ENCODE measurements around the gene SPR. TPM values are rescaled to one million over a fixed set of nuclear protein-coding genes. Genes with fewer than 3 reads are reported as not detected.
"Not testable (repeated sequence)": the region's sequence is repeated elsewhere in the genome, so short reads cannot be mapped to it uniquely, and the experiment has no call there.

The SPR gene
- total RNA-seq, 3 donors from 2014 or later (not counting 1 experiment from before 2014, with no cell fraction given): 0.16 to 1.7 (median 0.34) TPM

- Histone ChIP-seq H3K27me3 (ENCODE audit: control insufficient read depth, insufficient read depth, low read length) (peaks cover 2% of the 10 kb centered on the region), H3K4me1 (ENCODE audit: control insufficient read depth, insufficient read depth, low read length) (no peaks in the 10 kb centered on the region), H3K36me3 (ENCODE audit: control insufficient read depth, insufficient read depth, low read length) (no peaks in the 10 kb centered on the region), H3K9me3 (ENCODE audit: control insufficient read depth, insufficient read depth, low read length) (no peaks in the 10 kb centered on the region), H3K27ac (ENCODE audit: low read length) (no peak overlapping the region), H3K4me3 (ENCODE audit: low read length) (no peak overlapping the region)
- Mint-ChIP-seq H3K27me3 (ENCODE audit: low read depth in 2 of 2) (peaks cover 49 to 57% of the 10 kb centered on the region in 2 donors), H3K9me3 (no peaks in the 10 kb centered on the region), H3K4me1 (peaks cover 0 to 5% of the 10 kb centered on the region in 2 donors), H3K27ac (no peak overlapping the region), H3K36me3 (no peaks in the 10 kb centered on the region), H3K4me3 (no peak overlapping the region)
- ATAC-seq (no peak), DNase-seq (no peak)
- TF ChIP-seq, protein P1, sequence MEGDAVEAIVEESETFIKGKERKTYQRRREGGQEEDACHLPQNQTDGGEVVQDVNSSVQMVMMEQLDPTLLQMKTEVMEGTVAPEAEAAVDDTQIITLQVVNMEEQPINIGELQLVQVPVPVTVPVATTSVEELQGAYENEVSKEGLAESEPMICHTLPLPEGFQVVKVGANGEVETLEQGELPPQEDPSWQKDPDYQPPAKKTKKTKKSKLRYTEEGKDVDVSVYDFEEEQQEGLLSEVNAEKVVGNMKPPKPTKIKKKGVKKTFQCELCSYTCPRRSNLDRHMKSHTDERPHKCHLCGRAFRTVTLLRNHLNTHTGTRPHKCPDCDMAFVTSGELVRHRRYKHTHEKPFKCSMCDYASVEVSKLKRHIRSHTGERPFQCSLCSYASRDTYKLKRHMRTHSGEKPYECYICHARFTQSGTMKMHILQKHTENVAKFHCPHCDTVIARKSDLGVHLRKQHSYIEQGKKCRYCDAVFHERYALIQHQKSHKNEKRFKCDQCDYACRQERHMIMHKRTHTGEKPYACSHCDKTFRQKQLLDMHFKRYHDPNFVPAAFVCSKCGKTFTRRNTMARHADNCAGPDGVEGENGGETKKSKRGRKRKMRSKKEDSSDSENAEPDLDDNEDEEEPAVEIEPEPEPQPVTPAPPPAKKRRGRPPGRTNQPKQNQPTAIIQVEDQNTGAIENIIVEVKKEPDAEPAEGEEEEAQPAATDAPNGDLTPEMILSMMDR (IDR thresholded peaks at IDR 0.05): no peak
- 56% methylated on average over 1 of the region's 2 CpGs for WGBS (ENCODE audit: insufficient coverage)
- intact Hi-C loops (cut with micrococcal nuclease): no loop called here
Observed at GRCh38 chr2:72898585-72898906, 11.3 kb downstream of the SPR start.

DNA sequence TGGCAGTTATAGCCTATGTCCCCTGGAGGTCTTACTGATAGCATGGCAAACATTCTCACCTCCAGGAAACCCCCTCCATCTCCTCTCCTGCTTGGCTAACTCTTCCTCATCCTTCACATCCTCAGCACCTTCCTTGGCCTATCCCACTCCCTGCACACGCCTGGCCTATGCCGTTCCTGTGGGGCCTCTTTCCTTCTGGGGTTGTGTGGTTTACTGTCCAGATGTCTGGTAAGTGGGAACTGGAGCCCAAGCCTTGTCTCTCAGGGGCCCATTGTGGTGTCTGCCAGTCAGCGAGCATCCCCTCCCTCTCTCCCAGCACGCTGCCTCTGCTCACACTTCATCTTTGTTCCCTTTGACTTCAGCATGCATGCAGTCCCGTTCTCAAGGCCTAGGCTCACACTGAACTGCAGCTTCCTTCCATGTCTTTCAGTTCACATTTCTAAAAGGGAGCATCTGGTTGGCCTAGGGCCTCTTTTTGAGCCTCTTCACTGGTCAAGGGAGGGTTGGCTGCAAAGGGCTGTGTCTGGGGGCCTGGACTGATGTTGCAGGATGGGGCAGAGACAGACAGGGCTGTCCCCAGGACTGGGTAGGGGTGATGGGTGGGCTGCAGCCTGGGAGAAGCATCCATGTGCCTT is 13.1 kb downstream of the SPR start:
- TF ChIP-seq, protein P1 (IDR thresholded peaks at IDR 0.05): no peak
- Mint-ChIP-seq H3K4me1 (peaks cover 0 to 3% of the 10 kb centered on the region in 2 donors), H3K36me3 (no peaks in the 10 kb centered on the region), H3K4me3 (no peak overlapping the region), H3K27me3 (ENCODE audit: low read depth in 2 of 2) (peaks cover 43 to 63% of the 10 kb centered on the region in 2 donors), H3K27ac (no peak overlapping the region), H3K9me3 (no peaks in the 10 kb centered on the region)
- H3K36me3 ChIP-seq (ENCODE audit: control insufficient read depth, insufficient read depth, low read length): no peaks in the 10 kb centered on the region
- H3K4me3 ChIP-seq (ENCODE audit: low read length): no peak overlapping the region
- DNase-seq: no peak
- H3K27me3 ChIP-seq (ENCODE audit: control insufficient read depth, insufficient read depth, low read length): peaks cover 2% of the 10 kb centered on the region
- intact Hi-C loops (cut with micrococcal nuclease): no loop called here
- H3K9me3 ChIP-seq (ENCODE audit: control insufficient read depth, insufficient read depth, low read length): no peaks in the 10 kb centered on the region
- 84% methylated on average over 3 of the region's 5 CpGs for WGBS (ENCODE audit: insufficient coverage)
- H3K27ac ChIP-seq (ENCODE audit: low read length): no peak overlapping the region
- ATAC-seq: no peak
- H3K4me1 ChIP-seq (ENCODE audit: control insufficient read depth, insufficient read depth, low read length): no peaks in the 10 kb centered on the region

GRCh38 chr2:72901426-72901825 is 14.2 kb downstream of the SPR start:
- H3K36me3 ChIP-seq (ENCODE audit: control insufficient read depth, insufficient read depth, low read length): no peaks in the 10 kb centered on the region
- Mint-ChIP-seq H3K27me3 (ENCODE audit: low read depth in 2 of 2) (peaks cover 43 to 69% of the 10 kb centered on the region in 2 donors), H3K36me3 (no peaks in the 10 kb centered on the region), H3K27ac (no peak overlapping the region), H3K9me3 (no peaks in the 10 kb centered on the region), H3K4me3 (no peak overlapping the region), H3K4me1 (no peaks in the 10 kb centered on the region)
- H3K27me3 ChIP-seq (ENCODE audit: control insufficient read depth, insufficient read depth, low read length): peaks cover 6% of the 10 kb centered on the region
- H3K4me1 ChIP-seq (ENCODE audit: control insufficient read depth, insufficient read depth, low read length): no peaks in the 10 kb centered on the region
- intact Hi-C loops (cut with micrococcal nuclease): no loop called here
- TF ChIP-seq, protein P1 (IDR thresholded peaks at IDR 0.05): no peak
- H3K4me3 ChIP-seq (ENCODE audit: low read length): no peak overlapping the region
- no peaks in the 10 kb centered on the region for H3K9me3 ChIP-seq (ENCODE audit: control insufficient read depth, insufficient read depth, low read length)
- 64% methylated on average over 2 of the region's 3 CpGs for WGBS (ENCODE audit: insufficient coverage)
- no peak for DNase-seq
- H3K27ac ChIP-seq (ENCODE audit: low read length): no peak overlapping the region
- no peak for ATAC-seq

GRCh38 chr2:72907369-72907768 is 20.2 kb downstream of the SPR start:
- intact Hi-C loops (cut with micrococcal nuclease); H3K4me3 ChIP-seq (ENCODE audit: low read length); H3K36me3 Mint-ChIP-seq; H3K36me3 ChIP-seq (ENCODE audit: control insufficient read depth, insufficient read depth, low read length); DNase-seq; H3K9me3 Mint-ChIP-seq; H3K9me3 ChIP-seq (ENCODE audit: control insufficient read depth, insufficient read depth, low read length); H3K27ac ChIP-seq (ENCODE audit: low read length); H3K4me1 ChIP-seq (ENCODE audit: control insufficient read depth, insufficient read depth, low read length); ATAC-seq; H3K4me1 Mint-ChIP-seq; H3K27ac Mint-ChIP-seq; H3K4me3 Mint-ChIP-seq: not testable (repeated sequence)
- peaks cover 31% of the 10 kb centered on the region for H3K27me3 ChIP-seq (ENCODE audit: control insufficient read depth, insufficient read depth, low read length)
- 95% methylated on average over 9 of the region's 13 CpGs for WGBS (ENCODE audit: insufficient coverage)
- H3K27me3 Mint-ChIP-seq (ENCODE audit: low read depth in 2 of 2): peaks cover 49 to 87% of the 10 kb centered on the region in 2 donors
